C4-2B (cell line): ENCODE measurements around the gene MTR.
"Not testable (repeated sequence)": the region's sequence is repeated elsewhere in the genome, so short reads cannot be mapped to it uniquely, and the experiment has no call there.

ENCODE experiments used
- H3K27ac ChIP-seq: fragments of 450-650 bp; 2 replicates; pipeline ENCODE4 v1.5.1; 2017
- CTCF ChIP-seq: fragments of 450-650 bp; conservative IDR thresholded peaks from 2 replicates; pipeline ENCODE4 v1.5.1; 2017; ENCODE audit warnings: mild to moderate bottlenecking
- ZFX ChIP-seq: fragments of 450-650 bp; IDR thresholded peaks from 2 replicates; pipeline ENCODE4 v1.6.1; 2017

MTR gene

DNA sequence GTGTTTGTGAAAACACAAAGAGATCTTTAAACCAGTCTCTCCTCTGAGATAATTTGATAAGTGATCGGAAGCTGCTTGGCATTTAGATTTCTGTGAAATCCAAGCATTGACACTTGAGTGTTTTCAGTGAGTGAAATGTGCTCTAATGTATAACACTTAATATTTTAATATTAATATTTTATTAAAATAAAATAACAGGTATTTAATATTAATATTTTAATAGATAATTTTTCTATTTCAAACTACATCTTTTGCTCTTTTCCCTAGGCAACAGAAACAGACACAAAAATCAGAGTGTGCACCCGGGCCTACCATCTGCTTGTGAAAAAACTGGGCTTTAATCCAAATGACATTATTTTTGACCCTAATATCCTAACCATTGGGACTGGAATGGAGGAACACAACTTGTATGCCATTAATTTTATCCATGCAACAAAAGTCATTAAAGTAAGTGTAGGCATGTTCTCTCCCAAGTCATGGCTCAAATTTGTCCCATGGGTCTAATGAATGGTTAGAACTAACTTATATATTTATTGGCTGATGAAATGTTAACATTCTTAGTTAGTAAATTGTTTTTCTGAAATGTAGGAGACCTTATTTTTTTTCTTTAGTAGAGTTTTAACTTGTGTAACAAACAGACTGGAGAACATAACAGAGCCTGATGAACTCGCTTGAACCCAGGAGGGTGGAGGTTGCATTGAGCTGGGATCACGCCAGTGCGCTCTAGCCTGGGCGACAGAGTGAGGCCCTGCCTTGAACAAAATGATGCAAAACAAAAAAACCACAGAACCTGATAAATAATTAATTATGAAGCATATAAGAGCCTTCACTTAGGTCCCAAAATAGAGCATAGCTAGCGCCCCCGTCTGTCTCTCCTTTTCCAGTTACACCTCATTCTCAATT is 55.2 kb downstream of the MTR start:
- no peak overlapping the region for H3K27ac ChIP-seq
- TF ChIP-seq CTCF (no peak), ZFX (no peak)

DNA sequence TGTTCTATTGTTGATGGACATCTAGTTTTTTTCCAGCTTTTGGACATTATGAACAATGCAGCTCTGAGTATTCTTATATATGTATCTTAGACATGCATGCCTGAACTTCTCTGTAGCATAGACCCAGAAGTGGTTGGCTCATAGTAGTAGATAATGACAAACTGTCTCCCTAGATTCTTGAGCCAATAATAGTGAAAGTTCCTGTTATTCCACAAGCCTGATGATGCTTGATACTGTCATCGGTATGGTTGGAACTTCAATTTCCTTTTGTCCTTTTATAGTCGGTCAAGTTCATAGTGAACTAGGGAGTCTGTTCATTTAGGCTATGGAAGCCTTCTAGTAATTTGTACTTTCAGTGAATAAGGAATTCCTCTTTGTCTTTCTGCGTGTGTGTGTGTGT is 56.8 kb downstream of the MTR start:
- TF ChIP-seq CTCF, result no peak
- H3K27ac ChIP-seq, result no peak overlapping the region

GRCh38 chr1:236853921-236854604 is 59.0 kb downstream of the MTR start:
- no peak overlapping the region for H3K27ac ChIP-seq
- no peak for TF ChIP-seq ZFX
- TF ChIP-seq CTCF, result no peak

DNA sequence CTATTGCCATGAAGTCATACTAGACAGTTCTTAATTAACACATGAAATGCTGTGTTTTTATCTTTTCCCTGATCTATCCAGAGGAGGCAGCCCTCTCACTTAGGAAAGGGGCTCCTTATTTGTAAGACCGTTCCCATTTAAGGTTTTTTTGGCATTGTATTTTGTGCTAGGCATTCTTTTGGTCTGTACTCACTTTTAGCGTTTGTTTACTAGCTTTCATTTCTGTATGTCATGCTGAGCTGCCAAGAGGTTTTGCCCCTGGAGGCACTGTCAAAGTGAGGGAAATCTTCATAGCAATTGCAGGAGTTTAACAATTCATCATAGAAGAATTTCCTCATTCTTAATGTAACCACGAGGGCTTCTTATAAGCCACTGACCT is 59.5 kb downstream of the MTR start:
- H3K27ac ChIP-seq, result no peak overlapping the region
- no peak for TF ChIP-seq ZFX
- no peak for TF ChIP-seq CTCF

DNA sequence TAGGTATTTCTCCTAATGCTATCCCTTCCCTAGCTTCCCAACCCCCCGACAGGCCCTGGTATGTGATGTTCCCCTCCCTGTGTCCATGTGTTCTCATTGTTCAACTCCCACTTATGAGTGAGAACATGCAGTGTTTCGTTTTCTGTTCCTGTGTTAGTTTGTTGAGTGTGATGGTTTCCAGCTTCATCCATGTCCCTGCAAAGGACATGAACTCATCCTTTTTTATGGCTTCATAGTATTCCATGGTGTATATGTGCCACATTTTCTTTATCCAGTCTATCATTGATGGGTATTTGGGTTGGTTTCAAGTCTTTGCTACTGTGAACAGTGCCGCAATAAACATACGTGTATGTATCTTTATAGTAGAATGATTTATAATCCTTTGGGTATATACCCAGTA is 61.6 kb downstream of the MTR start:
- not testable (repeated sequence) for H3K27ac ChIP-seq

DNA sequence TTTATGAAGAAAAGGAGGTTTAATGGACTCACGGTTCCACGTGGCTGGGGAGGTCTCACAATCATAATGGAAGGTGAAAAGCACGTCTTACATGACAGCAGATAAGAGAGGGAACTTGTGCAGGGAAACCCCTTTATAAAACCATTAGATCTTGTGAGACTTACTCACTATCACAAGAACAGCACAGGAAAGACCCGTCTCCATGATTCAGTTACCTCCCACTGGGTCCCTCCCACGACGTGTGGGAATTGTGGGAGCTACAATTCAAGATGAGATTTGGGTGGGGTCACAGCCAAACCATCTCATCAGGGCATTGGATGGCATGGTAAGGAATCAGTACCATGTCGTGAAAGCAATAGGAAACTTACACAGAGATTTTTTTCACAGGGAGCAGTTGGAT is 63.1 kb downstream of the MTR start:
- no peak for TF ChIP-seq CTCF
- no peak for TF ChIP-seq ZFX
- no peak overlapping the region for H3K27ac ChIP-seq

DNA sequence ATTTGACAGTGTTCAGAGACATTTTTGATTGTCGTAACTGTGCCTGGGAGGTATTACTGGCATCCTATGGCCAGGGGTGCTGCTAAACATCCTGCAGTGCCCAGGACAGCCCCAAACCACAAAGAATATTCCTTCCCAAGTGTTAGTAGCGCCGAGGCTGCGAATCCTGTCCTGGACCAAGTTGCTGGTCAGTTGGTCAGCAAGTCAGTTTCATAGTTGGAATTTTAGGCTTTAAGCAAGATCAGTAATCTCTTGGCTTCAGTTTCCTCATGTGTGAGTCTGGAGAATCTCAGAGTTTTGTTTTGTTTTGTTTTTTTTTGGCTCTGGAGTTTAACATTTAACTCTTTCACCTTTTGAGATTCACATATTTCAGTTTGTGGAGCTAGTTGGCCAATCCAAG is 65.0 kb downstream of the MTR start:
- TF ChIP-seq CTCF, result no peak
- H3K27ac ChIP-seq, result no peak overlapping the region

- no peak overlapping the region for H3K27ac ChIP-seq
- TF ChIP-seq ZFX (no peak), CTCF (no peak)
These were observed 65.6 kb downstream of the MTR start for GRCh38 chr1:236860674-236861073.
